Lower leg skin (tissue), 4 donors: ENCODE measurements around the gene TAS1R1. TPM values are rescaled to one million over a fixed set of nuclear protein-coding genes. Genes with fewer than 3 reads are reported as not detected.

Source experiments
- DNase-seq, 2 donors: peaks; one replicate each; pipeline ENCODE4 v3.0.0-alpha.2; 2019; ENCODE audit warnings: low spot score in 2 of 2
- H3K4me3 ChIP-seq: fragments of 200-600 bp; sonication (generic); 2 replicates; pipeline ENCODE4 v1.5.1; 2017; ENCODE audit warnings: mild to moderate bottlenecking, low read depth; ENCODE audit not compliant: poor library complexity, severe bottlenecking
- POLR2A ChIP-seq, 2 donors: fragments of 450-650 bp; IDR thresholded peaks; one replicate each; pipeline ENCODE4 v1.6.1; 2016 to 2017; ENCODE audit warnings: antibody characterized with exemption in 2 of 2, mild to moderate bottlenecking in 1 of 2, moderate library complexity in 1 of 2
- whole genome bisulfite sequencing, 2 donors: methylation state at CpG; one replicate each; pipeline ENCODE4 v1.1.5; 2018; 5-methylcytosine and 5-hydroxymethylcytosine counted together
- intact Hi-C: fragments of 100-400 bp; cut with DNase I; formaldehyde crosslinking; loops from one replicate; pipeline ENCODE4 v1.15.0; 2023; ENCODE audit warnings: low total_unique reads
- total RNA-seq, 4 donors: library from RNA; depleted of rRNA; stranded (reverse); fragments of >200 nt; gene quantifications; one replicate each; pipeline ENCODE4 v1.1.0, GENCODE V29; 2016
- TF ChIP-seq, protein P1 (sequence below), 3 donors: fragments of 450-650 bp; IDR thresholded peaks; one replicate each; pipeline ENCODE4 v1.5.1; 2016; ENCODE audit warnings: antibody characterized with exemption in 3 of 3, mild to moderate bottlenecking in 3 of 3, moderate library complexity in 2 of 3

Gene TAS1R1
- total RNA-seq, 4 donors from 2014 or later: 0.27 to 0.39 TPM; not detected in 2

DNA sequence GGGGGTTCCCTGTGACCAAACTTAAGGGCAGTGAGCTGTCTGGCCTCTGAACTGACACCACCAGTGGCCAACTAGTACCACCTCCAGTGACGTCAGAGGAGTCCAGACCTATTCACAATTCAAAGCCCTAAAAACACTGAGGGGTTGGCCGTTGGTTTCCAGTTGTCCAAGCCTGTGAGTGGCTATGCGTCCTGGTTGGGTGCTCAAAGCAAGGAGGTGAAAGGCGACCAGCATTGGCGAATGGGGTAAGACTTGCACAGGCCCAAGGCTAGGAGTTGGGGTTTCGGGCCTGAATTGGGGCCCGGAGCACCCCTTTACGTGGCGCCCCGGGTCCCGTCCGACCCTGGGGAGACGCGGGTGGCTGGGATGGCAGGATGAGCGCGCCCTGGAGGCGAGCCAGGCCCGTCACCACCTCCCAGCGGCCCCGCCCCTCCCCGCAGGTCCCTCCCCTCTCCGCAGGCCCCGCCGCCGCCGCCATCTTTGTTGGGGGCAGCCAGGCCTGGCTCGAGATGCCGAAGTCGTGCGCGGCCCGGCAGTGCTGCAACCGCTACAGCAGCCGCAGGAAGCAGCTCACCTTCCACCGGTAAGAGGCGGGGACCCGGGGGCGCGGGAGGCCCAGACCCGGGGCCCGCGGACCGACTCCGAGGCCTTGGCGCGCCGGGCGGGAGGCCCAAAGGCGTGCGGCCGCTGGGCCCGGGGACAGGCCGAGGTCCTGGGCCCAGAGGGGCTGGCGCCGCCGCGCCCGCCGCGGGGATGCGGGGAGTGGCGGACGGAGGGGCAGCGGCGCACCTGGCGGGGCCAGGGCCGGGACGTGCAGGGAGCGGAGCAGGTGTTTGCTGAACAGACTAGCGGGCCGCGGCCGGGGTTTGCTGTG, 69.8 kb downstream of the TAS1R1 start, which contains the start of gene THAP3:
THAP3 (plus strand) TSS at position 159 of the 874 bp plus-strand sequence; CDS start at position 510, 351 bp downstream.
- WGBS, 2 donors: 2 to 6% methylated on average over 14 to 39 of the region's 73 CpGs
- TF ChIP-seq, protein P1, sequence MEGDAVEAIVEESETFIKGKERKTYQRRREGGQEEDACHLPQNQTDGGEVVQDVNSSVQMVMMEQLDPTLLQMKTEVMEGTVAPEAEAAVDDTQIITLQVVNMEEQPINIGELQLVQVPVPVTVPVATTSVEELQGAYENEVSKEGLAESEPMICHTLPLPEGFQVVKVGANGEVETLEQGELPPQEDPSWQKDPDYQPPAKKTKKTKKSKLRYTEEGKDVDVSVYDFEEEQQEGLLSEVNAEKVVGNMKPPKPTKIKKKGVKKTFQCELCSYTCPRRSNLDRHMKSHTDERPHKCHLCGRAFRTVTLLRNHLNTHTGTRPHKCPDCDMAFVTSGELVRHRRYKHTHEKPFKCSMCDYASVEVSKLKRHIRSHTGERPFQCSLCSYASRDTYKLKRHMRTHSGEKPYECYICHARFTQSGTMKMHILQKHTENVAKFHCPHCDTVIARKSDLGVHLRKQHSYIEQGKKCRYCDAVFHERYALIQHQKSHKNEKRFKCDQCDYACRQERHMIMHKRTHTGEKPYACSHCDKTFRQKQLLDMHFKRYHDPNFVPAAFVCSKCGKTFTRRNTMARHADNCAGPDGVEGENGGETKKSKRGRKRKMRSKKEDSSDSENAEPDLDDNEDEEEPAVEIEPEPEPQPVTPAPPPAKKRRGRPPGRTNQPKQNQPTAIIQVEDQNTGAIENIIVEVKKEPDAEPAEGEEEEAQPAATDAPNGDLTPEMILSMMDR (IDR thresholded peaks at IDR 0.05): no peak
- TF ChIP-seq POLR2A (IDR thresholded peaks at IDR 0.05): no peak
- intact Hi-C loops: no loop called here
- H3K4me3 ChIP-seq: peak within 1 kb of the TSS; percentile 77
- DNase-seq: peak; percentile 75 to 96

DNA sequence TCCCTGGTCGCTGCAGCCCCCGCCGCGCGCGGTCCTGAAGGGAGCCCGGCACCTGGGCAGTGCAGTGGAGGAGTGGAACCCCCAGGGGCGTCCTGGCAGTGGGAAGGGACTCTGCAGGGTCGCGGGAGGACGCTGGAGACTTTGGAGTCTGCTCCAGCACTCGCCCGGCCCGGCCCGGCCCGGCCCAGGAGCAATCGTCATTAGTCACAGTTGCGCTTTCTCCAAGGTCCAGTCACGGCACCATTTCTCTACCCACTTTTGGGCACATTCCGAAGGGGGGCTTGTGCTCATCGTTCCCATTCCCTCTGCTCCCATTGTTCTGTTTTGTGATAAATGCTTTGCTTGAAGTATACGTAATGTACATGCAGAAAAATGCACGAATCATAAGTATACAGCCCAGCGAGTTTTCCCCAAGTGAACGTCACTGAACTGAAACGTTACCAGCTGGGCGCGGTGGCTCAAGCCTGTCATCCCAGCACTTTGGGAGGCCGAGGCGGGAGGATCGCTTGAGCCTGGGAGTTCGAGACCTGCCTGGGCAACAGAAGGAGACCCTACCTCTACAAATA, 70.6 kb downstream of the TAS1R1 start:
- peak overlapping the region; percentile 77 for H3K4me3 ChIP-seq
- intact Hi-C loops: no loop called here
- WGBS, 2 donors: 2 to 5% methylated on average over 21 to 26 of the region's 32 CpGs
- DNase-seq: no peak
- TF ChIP-seq, protein P1 (IDR thresholded peaks at IDR 0.05): no peak
- no peak for TF ChIP-seq POLR2A (IDR thresholded peaks at IDR 0.05)

DNA sequence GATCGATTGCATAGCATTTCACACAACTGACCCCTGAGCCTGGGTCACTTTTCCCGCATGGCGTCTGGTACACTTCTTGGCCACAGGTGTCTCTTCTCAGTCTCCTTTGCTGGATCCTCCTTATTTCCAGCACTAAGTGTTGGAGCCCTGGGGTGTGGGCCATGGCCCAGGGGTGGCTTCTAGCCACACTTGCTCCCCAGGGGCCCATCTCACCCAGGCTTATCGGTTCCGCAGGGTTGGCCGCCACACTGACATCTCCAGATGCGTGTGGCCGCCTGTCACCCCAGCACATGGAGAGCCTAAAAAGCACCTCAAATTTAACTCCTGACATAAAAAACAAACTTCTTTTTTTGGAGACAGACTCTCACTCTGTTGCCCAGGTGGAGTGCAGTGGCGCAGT, 71.9 kb downstream of the TAS1R1 start:
- TF ChIP-seq, protein P1 (IDR thresholded peaks at IDR 0.05): no peak
- TF ChIP-seq POLR2A (IDR thresholded peaks at IDR 0.05): no peak
- 98 to 99% methylated on average over 9 of the region's 9 CpGs for WGBS, 2 donors
- intact Hi-C loops: no loop called here
- no peak for DNase-seq
- H3K4me3 ChIP-seq: no peak overlapping the region

DNA sequence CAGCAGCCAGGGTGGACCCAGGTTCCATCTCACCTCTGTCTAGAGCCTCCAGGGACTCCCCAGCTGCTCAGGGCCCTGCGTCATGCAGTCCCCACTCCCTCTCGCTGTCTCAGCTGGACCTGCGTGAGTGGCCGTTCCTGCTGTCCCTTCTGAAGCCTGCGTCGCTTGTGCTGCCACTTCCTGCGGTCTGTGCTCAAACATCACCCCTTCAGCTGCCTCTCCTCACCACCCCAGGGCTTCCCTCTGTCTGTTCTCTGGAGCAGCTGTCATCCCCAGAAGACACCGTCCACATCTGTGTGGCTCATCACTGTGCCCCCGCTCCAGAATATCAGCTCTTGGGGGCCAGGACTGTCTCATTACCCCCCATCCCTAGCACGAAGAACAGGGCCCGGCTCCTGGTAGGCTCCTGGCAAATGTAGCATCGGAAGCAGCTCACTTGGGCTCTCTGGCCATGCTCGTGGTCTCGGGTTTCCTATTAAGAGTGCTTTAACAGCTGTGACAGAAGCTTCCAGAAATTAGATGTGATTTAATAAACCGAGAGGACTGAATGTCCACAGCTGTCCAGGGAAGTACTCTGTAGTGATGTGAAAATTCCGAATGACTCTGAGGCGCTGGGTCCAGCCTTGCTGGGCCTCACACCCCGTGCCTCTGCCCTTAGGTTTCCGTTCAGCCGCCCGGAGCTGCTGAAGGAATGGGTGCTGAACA, 72.9 kb downstream of the TAS1R1 start:
- TF ChIP-seq POLR2A (IDR thresholded peaks at IDR 0.05): no peak
- TF ChIP-seq, protein P1 (IDR thresholded peaks at IDR 0.05): no peak
- intact Hi-C loops: no loop called here
- WGBS, 2 donors: 91 to 95% methylated on average over 21 of the region's 21 CpGs
- no peak overlapping the region for H3K4me3 ChIP-seq
- no peak for DNase-seq

DNA sequence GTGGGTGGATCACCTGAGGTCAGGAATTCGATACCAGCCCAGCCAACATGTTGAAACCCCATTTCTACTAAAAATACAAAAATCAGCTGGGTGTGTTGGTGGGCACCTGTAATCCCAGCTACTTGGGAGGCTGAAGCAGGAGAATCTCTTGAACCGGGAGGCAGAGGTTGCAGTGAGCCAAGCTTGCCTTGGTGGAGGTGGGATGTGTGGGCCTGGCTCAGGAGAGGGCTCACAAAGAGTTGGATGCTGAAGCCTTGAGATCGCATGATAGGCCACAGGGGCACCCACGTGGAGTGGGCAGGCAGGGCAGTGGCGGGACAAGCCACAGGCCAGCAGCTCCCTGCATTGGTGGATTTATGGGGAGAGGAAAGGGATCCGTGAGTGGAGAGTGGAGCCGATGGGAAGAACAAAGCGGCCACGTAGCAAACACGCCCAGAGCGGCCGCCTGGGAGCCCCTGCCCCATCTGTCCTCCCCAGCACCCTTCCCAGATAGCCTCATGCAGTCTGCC, 73.9 kb downstream of the TAS1R1 start:
- WGBS, 2 donors: 88 to 93% methylated on average over 12 of the region's 12 CpGs
- no peak overlapping the region for H3K4me3 ChIP-seq
- no peak for DNase-seq
- intact Hi-C loops: no loop called here
- TF ChIP-seq, protein P1 (IDR thresholded peaks at IDR 0.05): no peak
- no peak for TF ChIP-seq POLR2A (IDR thresholded peaks at IDR 0.05)

Other genes with a start within 250 kb of the TAS1R1 start
- gene ACOT7, start 161.5 kb upstream of the TAS1R1 start, total RNA-seq: 10 to 100 TPM; 21.1 to 27.7 (median 24.6) TPM
- gene HES2, start 135.4 kb upstream of the TAS1R1 start, total RNA-seq: 10 to 100 TPM; 15.4 to 47.7 (median 35.8) TPM
- 10 to 100 TPM; 27.5 to 64.3 (median 30.3) TPM for gene ESPN, start 130.5 kb upstream of the TAS1R1 start, total RNA-seq
- gene TNFRSF25, start 89.1 kb upstream of the TAS1R1 start, total RNA-seq: 100 to 1,000 TPM in 1 of 4 donors, 10 to 100 TPM in 3; 53.7 to 168 (median 75.7) TPM
- gene PLEKHG5, start 63.6 kb upstream of the TAS1R1 start, total RNA-seq: 100 to 1,000 TPM in 2 of 4 donors, 10 to 100 TPM in 2; 72.5 to 170 (median 99.8) TPM
- gene NOL9, start 794 bp upstream of the TAS1R1 start, total RNA-seq: 10 to 100 TPM; 13.1 to 35.9 (median 23.3) TPM
- 10 to 100 TPM; 31.6 to 40.4 (median 34.8) TPM for gene ZBTB48, start 24.7 kb downstream of the TAS1R1 start, total RNA-seq
- 100 to 1,000 TPM in 3 of 4 donors, 10 to 100 TPM in 1; 89.6 to 147 (median 130) TPM for gene KLHL21, start 47.6 kb downstream of the TAS1R1 start, total RNA-seq
- gene PHF13, start 58.4 kb downstream of the TAS1R1 start, total RNA-seq: 10 to 100 TPM; 18.4 to 26.7 (median 21.1) TPM
- gene THAP3, start 69.6 kb downstream of the TAS1R1 start, total RNA-seq: 10 to 100 TPM; 20.1 to 26.9 (median 23.4) TPM
- gene DNAJC11, start 146.5 kb downstream of the TAS1R1 start, total RNA-seq: 10 to 100 TPM; 22.1 to 37.1 (median 27.3) TPM
- 10 to 100 TPM; 24.4 to 52.3 (median 32.9) TPM for gene CAMTA1, start 230.1 kb downstream of the TAS1R1 start, total RNA-seq